GM12878 (cell line): ENCODE results near the gene ARL4C.

Experiments used
- CTCF ChIP-seq, 3 experiments: IDR thresholded peaks in 2 of 3; conservative IDR thresholded peaks in 1 of 3; 2 replicates each; pipeline ENCODE4 v1.5.1; 2011; ENCODE audit warnings: low read depth in 3 of 3, low read length in 3 of 3, mild to moderate bottlenecking in 3 of 3, control low read depth in 2 of 3, moderate library complexity in 2 of 3, inconsistent platforms in 1 of 3, mixed read lengths in 1 of 3; ENCODE audit not compliant: control insufficient read depth in 2 of 3, insufficient read depth in 1 of 3; ENCODE audit errors: extremely low read depth in 1 of 3
- ETV6 ChIP-seq, 2 experiments: fragments of 450-650 bp in 1 of 2; IDR thresholded peaks in 1 of 2; conservative IDR thresholded peaks in 1 of 2; 2 replicates each; pipeline ENCODE4 v1.6.1; 2014; ENCODE audit warnings: antibody characterized with exemption in 1 of 2, borderline replicate concordance in 1 of 2, low read depth in 1 of 2, mild to moderate bottlenecking in 1 of 2, moderate library complexity in 1 of 2
- HSF1 ChIP-seq: fragments of 150-350 bp; IDR thresholded peaks from 2 replicates; pipeline ENCODE4 v1.6.1; 2014; ENCODE audit warnings: mild to moderate bottlenecking, low read depth, low read length
- MAX ChIP-seq: IDR thresholded peaks from 2 replicates; pipeline ENCODE4 v1.6.1; 2012; ENCODE audit warnings: low read depth, low read length, improper control_type of control experiment

GRCh38 chr2:234478121-234478858, 18.6 kb downstream of the ARL4C start:
- TF ChIP-seq CTCF (IDR thresholded peaks at IDR 0.05 in 2 of 3, conservative IDR thresholded peaks at IDR 0.05 in 1 of 3; ENCODE audit: control insufficient read depth in 2 of 3, extremely low read depth in 1 of 3, insufficient read depth in 1 of 3, low read depth in 3 of 3, low read length in 3 of 3), result no peak
- TF ChIP-seq HSF1, result no peak
- TF ChIP-seq ETV6 (conservative IDR thresholded peaks at IDR 0.05 in 1 of 2, IDR thresholded peaks at IDR 0.05 in 1 of 2; ENCODE audit: borderline replicate concordance in 1 of 2, low read depth in 1 of 2), result no peak
- no peak for TF ChIP-seq MAX
